ENCODE data around the gene TICRR. TPM values are rescaled to one million over a fixed set of nuclear protein-coding genes. Genes with fewer than 3 reads are reported as not detected.

Gene TICRR
- total RNA-seq, 1 donor from 2014 or later = 0.47 TPM

DNA sequence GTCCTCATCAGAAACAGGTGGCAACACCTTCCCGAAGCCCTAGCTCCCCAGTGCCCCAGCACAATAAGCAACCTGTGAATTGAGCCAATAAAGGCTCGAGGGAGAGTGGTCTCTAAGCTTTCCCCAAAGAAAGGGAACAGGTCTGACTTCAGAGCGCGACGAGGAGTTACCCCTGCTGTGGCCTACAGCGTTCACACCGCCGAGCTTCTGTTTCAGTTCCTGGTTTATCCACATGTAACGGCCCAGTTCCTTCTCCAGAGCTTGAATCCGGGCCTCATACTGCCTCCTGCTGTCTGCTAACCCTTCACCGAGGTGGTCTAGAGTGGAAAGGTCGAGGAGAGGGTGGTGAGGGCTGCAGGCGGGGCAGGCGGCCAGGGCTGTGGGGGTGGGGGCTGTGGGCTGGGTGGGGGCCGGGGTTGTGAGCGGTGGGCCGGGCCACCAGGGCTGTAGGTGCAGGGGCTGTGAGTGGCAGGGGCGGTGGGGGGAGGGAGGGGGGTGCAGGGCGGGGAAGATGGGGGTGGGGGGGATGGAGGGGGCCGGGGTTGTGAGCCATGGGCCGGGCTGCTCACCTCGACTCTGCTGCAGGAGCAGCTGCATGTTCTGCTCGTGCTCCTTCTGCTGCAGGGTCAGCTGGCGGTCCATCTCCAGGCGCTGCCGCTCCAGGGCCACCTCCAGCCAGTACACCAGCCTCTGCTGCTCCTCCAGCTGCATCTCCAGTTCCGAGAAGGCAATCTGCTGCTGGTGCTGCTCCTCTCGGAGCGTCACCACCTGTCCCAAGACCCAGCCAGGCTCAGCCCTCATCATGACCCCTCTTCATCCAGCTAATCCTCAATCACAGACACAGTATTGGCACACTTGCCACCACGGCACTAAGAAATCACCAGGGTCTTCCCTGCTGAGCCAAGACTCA lies 53.8 kb downstream of the TICRR start:
- no peak for DNase-seq (ENCODE audit: low spot score)

- DNase-seq (ENCODE audit: low spot score) = no peak
Observed at GRCh38 chr15:89629829-89630228, 54.6 kb downstream of the TICRR start.

GRCh38 chr15:89630260-89630659 lies 55.0 kb downstream of the TICRR start:
- no peak for DNase-seq (ENCODE audit: low spot score)

- no peak for DNase-seq (ENCODE audit: low spot score)
Observed at GRCh38 chr15:89630974-89631901, 56.0 kb downstream of the TICRR start.

DNA sequence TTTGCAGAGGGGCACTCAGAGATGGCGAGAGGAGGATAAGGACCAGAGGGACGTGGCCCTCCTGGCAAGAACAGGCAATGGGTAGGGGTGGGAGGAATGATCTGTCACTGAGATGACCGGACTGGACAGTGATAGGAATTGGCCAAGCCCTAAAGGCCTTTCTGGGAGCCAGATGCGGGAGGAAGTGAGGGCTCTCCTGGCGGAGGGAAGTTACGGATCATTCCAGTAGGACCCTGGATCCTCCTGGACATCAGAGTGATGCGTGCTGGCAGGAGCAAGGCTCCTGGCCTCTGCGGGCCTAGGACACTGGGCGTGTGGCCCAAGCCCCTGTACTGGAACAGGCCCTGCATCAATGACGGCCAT lies 56.6 kb downstream of the TICRR start:
- DNase-seq (ENCODE audit: low spot score) = no peak

GRCh38 chr15:89632563-89633430 lies 57.5 kb downstream of the TICRR start:
- no peak for DNase-seq (ENCODE audit: low spot score)

DNA sequence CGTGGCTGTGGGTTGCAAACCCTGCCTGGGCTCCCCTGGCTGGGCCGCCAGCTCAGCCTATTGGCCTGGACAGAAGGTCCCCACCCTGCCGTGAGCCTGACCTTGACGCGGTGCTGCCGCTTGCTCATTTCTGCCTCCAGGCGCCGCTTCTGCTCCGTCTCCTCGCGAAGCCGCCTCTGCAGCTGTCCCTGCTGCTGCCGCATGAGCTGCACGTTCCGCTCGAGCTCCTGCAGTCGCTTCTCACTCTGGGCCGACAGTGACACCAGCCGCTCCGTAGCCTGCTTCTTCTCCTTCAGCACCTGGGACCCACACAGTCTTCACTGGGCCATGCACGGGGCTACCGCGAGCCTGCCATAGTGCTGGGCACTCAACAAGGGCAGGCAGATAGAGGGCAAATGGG lies 58.3 kb downstream of the TICRR start:
- DNase-seq (ENCODE audit: low spot score) = no peak

DNA sequence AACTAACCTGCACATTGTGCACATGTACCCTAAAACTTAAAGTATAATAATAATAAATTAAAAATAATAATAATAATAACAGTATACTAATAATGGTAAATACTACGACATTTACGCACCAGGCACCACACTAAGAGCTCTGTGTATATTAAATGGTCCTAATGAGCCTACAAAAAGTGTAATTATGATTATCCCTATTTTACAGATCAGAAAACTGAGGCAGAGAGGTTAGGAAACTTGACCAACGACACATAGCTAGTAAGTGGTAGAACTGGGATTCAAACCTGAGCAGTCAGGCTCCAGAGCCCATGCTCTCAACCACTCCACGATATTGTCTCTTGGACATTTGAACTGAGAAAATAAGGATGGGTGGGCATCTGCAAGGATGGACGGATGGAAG lies 65.0 kb downstream of the TICRR start:
- DNase-seq (ENCODE audit: low spot score) = peak; percentile 14

DNA sequence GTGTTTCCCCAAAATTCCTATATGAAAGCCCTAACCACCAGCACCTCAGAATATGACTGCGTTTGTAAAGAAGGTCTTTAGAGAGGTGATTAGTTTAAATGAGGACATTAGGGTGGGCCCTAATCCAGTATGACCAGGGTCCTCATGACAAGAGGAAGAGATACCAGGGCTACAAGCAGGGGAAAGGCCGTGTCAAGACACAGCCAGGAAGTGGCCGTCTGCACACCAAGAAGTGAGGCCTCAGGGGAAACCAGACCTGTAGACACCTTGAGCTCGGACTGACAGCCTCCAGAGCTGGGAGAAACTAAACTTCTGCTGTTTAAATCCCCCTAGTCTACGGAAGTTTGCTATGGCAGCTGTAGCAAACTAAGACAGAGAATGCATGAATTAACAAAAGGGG lies 65.8 kb downstream of the TICRR start:
- DNase-seq (ENCODE audit: low spot score) = peak; percentile 12

DNA sequence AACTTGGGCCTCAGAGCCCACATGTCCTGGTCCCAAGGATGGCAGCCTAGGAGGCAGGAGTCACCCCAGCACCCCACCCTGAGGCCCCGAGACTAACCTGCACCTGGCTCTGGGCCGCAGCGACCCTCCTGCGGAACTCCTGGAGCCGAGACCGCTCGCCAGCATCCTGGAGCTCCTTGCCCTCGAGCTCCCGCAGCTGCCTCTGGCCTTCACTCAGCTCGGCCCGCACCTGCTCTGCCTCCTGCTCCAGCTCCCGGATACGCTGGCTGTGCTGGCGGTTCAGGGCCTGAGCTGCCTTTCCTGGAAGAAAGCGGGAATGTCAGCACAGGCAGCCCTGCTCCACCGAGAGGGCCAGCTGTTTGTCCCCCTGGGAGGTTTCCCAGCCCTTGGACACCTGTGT lies 66.8 kb downstream of the TICRR start:
- peak; percentile 14 for DNase-seq (ENCODE audit: low spot score)

DNA sequence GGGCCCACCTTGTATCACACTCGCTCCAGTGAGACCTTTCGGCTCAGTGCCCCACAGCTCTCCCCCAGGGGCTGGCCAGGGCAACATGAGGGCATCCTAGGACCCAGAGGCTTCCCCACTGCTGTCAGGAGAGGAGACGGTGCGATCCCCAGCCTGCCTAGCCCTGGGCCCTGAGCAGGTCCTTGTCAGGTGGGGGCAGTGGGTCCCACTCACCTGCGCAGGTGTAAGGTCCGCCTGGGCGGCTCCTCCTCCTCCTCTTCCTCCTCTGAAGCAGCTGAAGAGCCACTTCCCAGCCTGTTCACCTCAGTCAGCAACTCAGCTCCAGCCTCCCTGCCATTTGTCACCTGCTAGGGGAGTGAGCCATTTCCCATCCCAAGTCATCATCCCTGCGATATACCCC lies 70.4 kb downstream of the TICRR start:
- DNase-seq (ENCODE audit: low spot score) = no peak

DNA sequence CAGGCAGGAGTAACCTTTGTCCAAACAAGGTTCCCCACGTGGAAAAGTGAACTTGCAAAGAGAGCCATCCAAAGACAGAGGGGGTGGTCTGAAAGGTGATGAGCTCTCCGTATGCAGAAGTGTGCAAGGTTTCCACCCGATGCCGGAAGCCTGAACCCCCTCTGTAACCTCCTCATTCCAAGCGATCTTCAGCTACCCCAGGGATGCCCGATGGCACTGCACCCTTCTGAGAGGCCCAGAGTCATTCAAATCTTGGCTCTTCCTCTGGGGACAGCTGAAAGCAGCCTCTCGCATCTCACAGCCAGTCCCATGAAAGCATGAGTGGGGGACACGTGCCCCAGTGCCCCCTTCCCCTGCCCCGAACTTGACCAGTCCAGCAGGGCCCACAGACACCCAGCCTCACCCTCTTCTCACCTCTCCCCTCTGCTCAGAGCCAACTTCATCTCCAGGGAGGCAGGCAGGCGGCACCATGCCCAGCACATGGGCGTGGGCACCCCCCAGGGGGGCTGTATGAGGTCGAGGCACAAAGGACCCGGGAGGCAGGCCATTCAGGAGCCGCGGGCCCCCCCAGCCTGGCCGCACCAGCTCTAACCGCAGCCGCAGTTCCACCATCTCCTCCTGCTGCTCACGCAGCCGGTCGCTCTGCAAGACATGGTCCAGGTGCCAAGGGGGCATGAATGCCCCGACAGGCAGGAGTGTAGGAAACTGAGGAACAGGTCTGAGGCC lies 71.3 kb downstream of the TICRR start:
- DNase-seq (ENCODE audit: low spot score) = no peak

GRCh38 chr15:89647191-89647851 lies 72.1 kb downstream of the TICRR start:
- peak; percentile 86 for DNase-seq (ENCODE audit: low spot score)

GRCh38 chr15:89648106-89649012 lies 73.1 kb downstream of the TICRR start:
- DNase-seq (ENCODE audit: low spot score) = no peak

DNA sequence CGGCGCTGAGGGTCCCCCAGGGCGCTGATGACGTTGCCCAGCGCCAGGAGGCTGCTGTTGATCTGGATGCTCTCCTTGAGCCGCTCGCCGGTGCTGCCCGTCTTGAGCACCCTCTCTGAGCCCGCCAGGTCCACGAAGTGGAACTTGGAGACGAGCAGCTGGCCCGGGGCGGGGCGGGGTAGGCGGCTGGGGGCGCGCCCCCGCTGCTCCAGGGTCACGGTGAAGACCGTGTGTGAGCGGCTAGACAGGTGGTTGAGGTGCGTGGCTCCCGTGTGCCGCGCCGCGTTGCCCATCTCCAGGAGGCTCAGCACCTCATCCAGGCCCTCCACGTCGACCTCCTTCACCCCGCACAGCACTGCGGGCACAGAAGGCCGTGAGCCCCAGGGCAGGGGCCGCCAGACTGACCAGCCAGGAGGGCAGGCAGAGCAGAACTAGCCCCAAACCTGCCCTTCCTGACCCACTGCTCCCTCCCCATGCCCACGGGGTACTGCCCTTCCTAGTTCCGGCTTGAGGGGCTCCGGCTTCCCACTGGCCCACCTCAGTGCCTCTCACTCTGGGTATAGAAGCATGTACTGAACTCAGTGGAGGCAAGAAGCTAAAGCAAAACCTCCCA lies 73.8 kb downstream of the TICRR start:
- DNase-seq (ENCODE audit: low spot score) = no peak

DNA sequence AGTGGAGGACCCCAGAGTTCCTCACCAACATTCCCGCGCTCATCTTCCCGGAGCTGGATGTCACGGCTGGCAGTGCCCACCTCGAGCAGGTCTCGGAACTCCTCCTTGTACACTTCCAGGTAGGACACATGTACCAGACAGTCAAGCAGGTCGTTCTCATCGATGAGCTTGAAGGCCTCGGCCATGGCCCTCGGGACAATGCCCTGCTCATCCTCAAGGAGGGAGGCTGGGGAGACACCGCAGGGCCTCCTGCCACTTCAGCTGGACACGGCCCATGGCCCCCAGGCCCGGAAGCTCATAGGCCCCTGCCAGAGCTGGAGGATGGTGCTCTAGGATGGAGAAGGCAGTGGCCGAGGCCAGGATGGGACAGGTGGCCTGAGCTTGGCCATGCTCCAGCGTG lies 74.4 kb downstream of the TICRR start:
- no peak for DNase-seq (ENCODE audit: low spot score)

DNA sequence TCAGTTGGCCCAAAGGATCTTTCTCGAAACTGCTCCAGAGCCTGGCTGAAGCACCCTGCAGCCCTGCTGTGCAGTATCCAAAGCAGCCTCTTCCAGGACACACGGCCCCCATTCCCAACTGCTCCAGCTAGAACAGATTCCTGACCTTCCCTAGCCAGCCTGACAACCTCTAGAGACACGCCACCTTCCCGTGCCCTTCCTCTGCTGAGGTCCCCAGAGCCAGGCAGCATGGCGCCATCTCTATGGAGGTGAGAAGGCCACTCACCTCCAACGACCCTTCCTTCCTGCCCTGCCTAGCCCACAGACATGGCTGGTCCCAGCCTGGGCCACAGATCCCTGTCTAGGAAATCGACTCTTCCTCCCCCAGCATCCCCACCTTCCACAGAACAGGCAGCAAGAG lies 76.9 kb downstream of the TICRR start:
- DNase-seq (ENCODE audit: low spot score) = no peak

- DNase-seq (ENCODE audit: low spot score) = no peak
Observed at GRCh38 chr15:89652666-89653065, 77.4 kb downstream of the TICRR start.

DNA sequence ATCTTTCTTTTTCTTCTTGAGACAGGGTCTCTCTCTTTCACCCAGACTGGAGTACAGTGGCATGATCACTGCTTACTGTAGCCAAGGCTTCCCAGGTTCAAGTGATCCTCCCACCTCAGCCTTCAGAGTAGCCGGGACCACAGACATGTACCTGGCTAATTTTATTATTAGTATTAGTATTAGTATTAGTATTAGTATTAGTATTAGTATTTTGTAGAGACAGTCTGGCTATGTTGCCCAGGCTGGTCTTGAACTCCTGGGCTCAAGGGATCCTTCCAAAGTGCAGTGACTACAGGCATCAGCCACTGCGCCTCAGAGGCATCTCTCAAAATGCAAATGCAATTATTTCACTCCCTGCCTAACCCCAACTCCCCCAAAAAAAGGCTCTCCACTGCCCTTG lies 78.3 kb downstream of the TICRR start:
- DNase-seq (ENCODE audit: low spot score) = no peak

All from ureter (tissue), 1 donor.